ENCODE results near the gene OGFR.

OGFR gene

GRCh38 chr20:62785393-62785792, 19.2 kb upstream of the OGFR start:
- no peak for DNase-seq

DNA sequence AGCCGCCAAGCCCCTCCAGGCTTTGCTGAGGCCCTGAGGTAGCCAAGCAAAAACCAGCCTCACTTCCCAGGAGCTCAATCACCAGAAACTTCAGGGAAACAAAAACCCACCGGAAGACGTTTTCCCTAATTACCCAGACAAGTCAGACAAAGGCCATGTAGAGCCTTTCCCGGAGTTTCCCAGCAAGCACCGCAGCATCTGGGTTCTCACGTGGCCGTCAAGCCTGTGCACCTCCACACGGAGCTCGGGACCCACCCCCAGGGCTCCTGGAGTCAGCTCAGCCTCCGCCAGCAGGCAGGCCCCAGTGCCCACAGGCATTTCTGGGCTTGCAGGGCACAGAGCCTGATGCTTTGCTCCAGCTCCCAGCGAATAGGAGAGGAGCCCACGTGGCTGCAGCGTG, 18.5 kb upstream of the OGFR start:
- DNase-seq, result no peak

GRCh38 chr20:62787321-62787720, 17.3 kb upstream of the OGFR start:
- DNase-seq, result no peak

- no peak for DNase-seq
Observed at GRCh38 chr20:62787866-62788265, 16.8 kb upstream of the OGFR start.

- no peak for DNase-seq
Observed at GRCh38 chr20:62788607-62789006, 16.0 kb upstream of the OGFR start.

DNA sequence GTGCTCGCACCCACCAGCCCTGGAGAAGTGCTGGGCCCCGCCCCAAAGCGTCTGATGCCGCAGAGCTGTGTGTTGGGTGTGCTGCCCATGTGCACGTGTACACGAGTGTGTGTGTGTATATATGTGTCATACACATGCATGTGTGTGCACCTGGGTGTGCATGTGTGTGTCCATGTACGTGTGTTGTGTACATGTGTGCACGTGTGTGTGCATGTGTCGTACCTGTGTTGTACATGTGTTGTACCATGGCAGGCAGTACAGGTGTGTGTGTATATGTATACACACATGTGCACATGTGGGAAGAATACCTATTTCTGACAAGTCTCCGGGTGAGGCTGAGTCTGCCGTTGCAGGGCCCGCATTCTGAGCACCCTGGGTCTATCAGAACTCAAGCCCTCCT, 14.6 kb upstream of the OGFR start:
- DNase-seq, result no peak

DNA sequence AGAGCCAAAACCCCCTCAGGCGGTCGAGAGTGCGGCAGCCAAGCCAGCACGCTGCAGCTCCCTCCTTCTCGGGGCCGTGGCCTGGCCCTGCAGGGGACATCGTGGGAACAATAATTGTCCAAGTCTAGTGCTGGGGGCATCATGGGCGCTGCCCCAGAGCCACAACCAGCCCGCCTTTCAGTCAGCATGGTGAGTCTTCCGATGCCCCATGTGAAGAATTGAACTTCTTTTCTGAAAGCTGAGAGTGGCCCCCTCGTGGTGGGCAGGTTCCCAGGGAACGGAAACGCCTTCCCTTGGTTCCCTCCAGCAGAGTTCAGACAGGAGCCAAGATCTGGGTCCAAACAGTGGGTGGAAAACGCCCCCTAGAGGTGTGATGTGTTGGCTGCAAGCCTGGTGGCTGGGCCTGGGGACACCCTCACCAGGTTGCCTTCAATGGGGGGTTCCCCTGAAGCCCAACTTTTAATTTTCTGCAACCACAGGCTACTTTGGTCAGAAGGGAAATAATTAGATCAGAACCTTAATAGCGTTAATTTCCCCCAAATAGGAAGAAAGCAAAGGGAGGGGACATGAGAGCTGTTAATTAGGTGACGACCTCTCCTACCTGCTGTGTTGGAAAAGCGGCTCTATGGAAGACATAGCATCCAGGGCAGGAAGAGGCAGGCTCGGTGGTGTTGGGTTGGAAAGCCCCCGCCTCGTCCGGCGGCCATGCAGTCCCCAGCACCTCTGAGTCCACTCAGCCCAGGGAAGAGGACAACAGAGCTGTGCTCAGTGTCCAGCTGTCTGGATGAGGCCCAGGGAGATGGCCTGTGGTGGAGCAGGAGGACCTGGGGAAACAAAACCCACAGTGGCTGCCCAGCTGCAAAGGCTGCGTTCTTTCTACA, 13.1 kb upstream of the OGFR start:
- DNase-seq, result peak; percentile 89

DNA sequence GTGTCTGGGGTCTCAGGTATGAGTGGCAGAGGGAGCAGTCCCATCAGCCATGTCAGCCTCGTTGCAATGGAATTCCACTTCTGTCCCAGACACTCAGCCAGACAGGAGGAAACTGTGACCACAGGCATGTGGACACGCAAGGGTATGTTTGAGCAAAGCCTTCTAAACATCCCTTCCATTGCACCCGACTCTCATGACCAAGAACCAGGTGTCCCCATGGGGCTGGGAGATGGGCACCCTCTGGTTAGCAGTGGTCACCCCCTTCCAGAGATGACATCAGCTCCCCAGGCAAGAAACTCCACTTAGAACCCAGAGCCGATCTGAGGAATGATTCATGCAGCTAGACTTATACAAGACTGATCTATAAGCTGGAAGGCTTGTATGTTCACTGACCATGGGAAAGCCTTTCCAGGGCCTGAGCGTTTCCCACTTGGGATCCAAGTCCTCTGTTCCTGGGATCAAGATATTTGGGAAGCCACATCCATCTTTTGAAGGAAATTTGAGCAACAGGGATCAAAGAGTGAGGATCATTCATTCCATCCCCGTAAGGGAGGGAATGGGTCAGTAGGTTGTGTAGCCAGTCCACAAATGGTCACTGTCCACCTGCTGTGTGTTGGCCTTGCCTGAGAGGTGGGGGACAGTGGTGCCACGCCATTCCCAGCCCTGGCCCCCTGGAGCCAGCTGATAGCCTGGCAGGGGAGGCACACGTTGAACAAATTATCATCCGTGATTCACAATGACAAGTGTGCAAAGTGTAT, 12.3 kb upstream of the OGFR start:
- peak; percentile 69 for DNase-seq

GRCh38 chr20:62792940-62793756, 11.5 kb upstream of the OGFR start:
- DNase-seq, result no peak

DNA sequence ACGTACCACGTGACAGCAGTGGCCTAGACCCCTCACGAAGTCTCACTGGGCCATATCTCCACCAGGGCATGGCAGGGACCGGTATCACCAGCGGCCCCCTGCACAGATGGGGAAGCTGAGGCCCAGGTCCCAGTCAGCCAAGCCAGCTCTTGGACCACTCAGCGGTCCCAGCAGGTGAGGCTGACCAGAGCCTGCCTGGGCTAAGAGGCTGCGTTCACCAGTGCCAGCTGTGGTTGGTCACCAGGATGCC, 11.0 kb upstream of the OGFR start:
- no peak for DNase-seq

DNA sequence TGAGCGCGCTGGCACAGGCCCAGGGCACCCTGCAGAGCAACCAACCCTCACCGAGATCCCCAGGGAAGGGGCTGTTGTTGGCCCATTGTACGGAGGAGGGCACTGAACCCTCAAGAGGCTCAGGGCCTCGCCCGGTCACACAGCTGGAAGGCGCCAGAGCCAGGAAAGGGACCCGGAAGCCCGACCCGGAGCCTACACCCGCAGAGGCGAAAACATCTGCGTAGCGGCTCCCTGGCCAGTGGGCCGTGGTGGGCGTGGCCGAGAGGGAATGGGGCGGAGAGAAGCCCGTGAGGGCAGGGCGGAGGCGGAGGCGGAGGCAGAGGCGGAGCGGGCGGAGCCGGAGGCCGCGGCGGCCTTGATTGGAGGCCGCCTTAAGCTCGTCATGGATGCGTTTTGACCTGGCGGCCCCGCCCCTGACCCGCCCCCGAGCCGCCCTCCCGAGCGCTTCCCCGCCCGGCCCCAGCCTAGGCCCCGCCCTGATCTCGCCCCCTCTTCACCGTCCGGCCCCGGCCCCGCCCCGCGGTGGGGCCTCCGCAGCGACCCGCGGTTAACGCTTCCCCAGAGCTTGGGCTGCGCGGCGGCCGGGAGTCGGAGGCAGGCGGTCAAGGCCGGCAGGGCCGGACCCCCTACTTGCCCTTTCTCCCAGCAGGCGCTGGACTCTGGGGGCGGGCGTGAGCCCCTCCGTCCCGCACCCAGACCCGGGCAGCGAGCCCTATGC, 10.5 kb upstream of the OGFR start:
- peak; percentile 95 for DNase-seq

GRCh38 chr20:62795023-62795761, 9.4 kb upstream of the OGFR start:
- peak; percentile 29 for DNase-seq

DNA sequence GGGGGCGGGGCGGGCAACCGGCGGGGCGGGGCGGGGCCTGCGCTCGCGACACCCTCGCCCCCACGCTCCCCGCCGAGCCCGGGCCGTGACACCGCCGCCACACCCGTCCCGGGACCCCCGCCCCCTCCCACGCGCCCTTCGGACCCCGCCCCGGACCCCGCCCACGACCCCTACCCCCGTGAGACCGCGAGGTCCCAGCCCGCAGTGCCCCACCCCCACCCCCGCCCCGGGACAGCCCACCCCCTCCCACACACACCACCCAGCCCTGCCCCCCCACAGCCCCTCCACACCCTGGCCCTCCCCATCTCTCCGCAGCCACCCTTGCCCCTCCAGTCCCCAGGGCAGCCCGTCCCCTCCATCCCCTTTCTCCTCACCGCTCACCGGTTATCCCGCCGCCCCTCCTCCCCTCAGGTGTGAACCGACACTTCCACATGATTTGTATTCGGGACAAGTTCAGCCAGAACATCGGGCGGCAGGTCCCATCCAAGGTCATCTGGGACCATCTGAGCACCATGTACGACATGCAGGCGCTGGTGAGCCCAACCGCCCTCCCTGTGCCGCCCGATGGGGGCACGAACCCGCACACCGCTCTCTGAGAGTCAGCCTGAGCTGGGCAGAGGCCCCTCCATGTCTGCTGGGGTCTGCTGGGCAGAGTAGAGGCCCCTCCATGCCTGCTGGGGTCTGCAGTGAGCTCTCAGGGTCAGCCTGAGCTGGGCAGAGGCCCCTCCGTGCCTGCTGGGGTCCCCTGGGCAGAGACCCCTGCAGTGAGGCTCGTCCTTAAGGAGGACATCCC, 7.7 kb upstream of the OGFR start:
- no peak for DNase-seq

- DNase-seq, result no peak
Observed at GRCh38 chr20:62797671-62798532, 6.7 kb upstream of the OGFR start.

DNA sequence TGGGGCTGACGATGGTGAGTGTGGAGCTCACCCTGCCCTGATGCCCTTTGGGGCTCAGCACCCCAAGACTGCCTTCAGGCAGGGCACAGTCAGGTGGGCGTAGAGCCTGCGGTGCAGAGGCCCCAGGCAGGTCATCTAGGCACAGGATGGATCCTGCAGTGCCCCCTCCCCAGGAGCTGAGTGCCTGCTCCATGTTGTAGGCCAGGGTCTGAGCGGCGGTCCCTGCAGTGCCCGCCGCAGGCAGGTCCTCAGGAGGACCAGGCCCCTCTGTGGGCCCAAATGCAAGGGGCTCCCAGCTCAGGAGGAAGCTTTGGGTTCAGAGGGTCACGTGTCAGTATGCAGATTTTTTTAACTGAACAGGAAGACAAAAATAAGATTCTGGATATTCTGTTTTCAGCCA, 5.6 kb upstream of the OGFR start:
- no peak for DNase-seq

DNA sequence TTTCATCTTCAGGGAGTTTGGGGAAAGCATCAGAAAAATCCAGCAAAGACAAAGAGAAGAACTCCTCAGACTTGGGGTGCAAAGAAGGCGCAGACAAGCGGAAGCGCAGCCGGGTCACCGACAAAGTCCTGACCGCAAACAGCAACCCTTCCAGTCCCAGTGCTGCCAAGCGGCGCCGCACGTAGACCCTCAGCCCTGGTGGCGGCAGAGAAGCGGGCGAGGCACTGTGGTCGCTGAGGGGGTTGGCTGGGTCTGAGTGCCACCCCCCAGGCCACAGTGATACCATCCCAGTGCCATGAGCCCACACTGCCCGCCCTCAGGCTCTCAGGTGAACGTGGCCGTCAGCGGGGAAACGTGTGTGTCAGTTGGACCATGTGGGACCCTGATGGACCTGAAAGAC, 5.2 kb upstream of the OGFR start:
- DNase-seq, result no peak

GRCh38 chr20:62799873-62800272, 4.8 kb upstream of the OGFR start:
- DNase-seq, result no peak

DNA sequence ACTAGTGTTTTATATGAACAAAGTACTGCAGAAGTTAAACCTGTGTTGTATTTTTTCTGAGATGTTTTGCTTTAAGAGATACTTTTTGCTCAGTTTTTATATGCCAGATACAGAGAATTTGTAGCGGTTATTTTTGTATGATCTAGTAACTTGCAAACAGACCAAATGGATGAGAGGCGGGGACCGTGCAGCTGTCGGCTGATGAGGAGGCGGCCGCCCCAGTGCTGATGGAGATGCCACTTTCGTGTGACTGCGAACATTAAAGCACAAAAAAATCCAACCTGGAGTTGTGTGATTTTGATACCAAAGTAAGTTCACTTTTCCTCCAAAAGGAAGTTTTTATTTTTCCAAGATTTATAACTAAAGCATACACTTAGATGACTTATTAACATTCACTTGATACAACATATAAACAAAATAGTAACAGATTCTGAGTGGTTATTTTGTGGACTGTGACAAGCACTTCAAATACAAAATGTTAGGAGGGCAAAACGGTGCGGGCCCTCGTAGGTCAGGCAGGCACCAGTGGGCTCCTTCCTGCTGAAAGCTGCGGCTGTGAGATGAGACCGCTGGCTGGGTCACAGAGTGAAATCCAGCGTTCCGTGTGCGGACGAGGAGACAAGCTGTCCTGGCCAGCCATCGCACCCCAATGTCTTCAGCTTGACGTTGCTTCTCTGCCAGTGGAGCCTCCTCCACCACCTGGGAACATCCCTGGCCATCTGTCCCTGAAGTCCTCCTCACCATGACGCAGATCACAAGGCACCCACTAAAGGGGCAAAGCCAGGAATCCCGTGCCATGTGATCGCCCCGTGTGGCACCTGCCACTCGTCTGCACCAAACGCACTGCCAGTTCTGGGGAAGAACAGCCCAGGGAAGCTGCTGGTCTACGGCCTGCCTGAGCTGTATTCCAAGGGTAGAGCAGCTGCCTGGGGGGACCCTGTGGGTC, 4.0 kb upstream of the OGFR start:
- DNase-seq, result no peak

DNA sequence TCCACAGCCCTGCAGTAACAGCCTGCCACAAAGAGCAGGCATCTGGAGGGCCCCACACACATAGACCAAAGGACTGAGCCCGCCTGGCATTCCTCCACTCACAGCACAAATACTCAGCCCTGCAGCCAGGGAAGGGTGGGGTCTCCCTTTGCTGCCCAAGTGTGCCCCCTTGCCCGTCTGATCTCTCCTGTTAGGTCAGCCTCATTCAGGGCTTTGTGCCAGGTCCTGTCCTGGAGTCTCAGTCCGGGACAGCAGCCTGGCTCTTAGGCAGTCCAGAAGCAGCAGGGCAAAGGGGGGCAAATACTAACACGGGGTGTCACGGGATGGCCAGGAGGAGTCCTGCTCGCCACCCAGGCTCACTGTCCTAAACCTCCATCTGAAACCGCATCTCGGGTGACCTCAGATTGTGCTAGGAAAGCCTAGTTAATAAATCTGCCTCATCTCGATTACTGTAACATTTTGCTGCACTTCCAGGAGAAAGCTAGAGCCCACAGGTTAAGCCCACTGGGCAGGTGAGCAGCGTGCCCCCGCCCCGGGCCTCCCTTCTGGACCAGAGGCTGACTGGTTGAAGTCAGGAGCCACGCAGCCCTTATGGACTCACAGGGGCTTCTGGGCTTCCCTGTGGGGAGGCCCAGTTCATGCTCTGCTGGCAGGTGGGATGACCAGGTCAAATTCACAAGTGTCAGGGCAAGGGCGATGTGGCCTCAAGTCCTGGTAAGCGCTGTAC, 3.2 kb upstream of the OGFR start:
- DNase-seq, result no peak

Measured in fibroblast of upper back skin (primary cell).